Endodermal cell (in vitro differentiated cells): ENCODE data around the gene LIM2. TPM values are rescaled to one million over a fixed set of nuclear protein-coding genes. Genes with fewer than 3 reads are reported as not detected.

Experiments
- DNase-seq: peaks from one replicate; pipeline ENCODE4 v3.0.0-alpha.2; 2017
- H3K27ac ChIP-seq: 2 replicates; pipeline ENCODE4 v1.5.1; 2013; ENCODE audit warnings: mild to moderate bottlenecking, low read depth, low read length, moderate library complexity
- H3K27me3 ChIP-seq: 2 replicates; pipeline ENCODE4 v1.6.1; 2013; ENCODE audit warnings: mild to moderate bottlenecking, low read length, moderate library complexity; ENCODE audit not compliant: insufficient read depth, control insufficient read depth, poor library complexity, severe bottlenecking
- H3K36me3 ChIP-seq: 2 replicates; pipeline ENCODE4 v1.7.0; 2013; ENCODE audit warnings: mild to moderate bottlenecking, low read length, moderate library complexity; ENCODE audit not compliant: control insufficient read depth, insufficient read depth
- H3K4me1 ChIP-seq: one replicate; pipeline ENCODE4 v1.7.0; 2013; ENCODE audit warnings: low read length; ENCODE audit not compliant: control insufficient read depth, insufficient read depth
- H3K4me3 ChIP-seq: 2 replicates; pipeline ENCODE4 v1.5.1; 2013; ENCODE audit warnings: mild to moderate bottlenecking, low read length, moderate library complexity
- H3K9ac ChIP-seq: 2 replicates; pipeline ENCODE4 v1.6.1; 2013; ENCODE audit warnings: mild to moderate bottlenecking, low read length, moderate library complexity; ENCODE audit not compliant: poor library complexity, severe bottlenecking; ENCODE audit errors: extremely low read depth
- H3K9me3 ChIP-seq: 2 replicates; pipeline ENCODE4 v1.6.1; 2013; ENCODE audit warnings: mild to moderate bottlenecking, low read length, moderate library complexity; ENCODE audit not compliant: control insufficient read depth
- H3K27ac Mint-ChIP-seq: 2 replicates; pipeline ENCODE4 v1.8.0; 2020; ENCODE audit warnings: mixed read lengths
- H3K27me3 Mint-ChIP-seq: 2 replicates; pipeline ENCODE4 v1.8.0; 2021; ENCODE audit warnings: mild to moderate bottlenecking, mixed read lengths; ENCODE audit not compliant: insufficient read depth
- H3K36me3 Mint-ChIP-seq: 2 replicates; pipeline ENCODE4 v1.8.0; 2020; ENCODE audit warnings: low read depth, mixed read lengths
- H3K4me1 Mint-ChIP-seq: 2 replicates; pipeline ENCODE4 v1.8.0; 2020; ENCODE audit warnings: mixed read lengths
- H3K4me3 Mint-ChIP-seq: 2 replicates; pipeline ENCODE4 v1.8.0; 2020; ENCODE audit warnings: mild to moderate bottlenecking, moderate library complexity, mixed read lengths
- H3K9me3 Mint-ChIP-seq: 2 replicates; pipeline ENCODE4 v1.8.0; 2020; ENCODE audit warnings: mild to moderate bottlenecking, mixed read lengths
- WGBS, 2 experiments: methylation state at CpG; one replicate each; pipeline versions ENCODE4 v1.1.5 to v1.1.7; 2013; ENCODE audit warnings: missing lambda C conversion rate in 2 of 2, mixed read lengths in 1 of 2; ENCODE audit not compliant: insufficient coverage in 1 of 2, insufficient read length in 1 of 2; 5-methylcytosine and 5-hydroxymethylcytosine counted together
- total RNA-seq, 2 donors: library from RNA; stranded (reverse); fragmentation: NEBNext Ultra II Directional in 1 of 2; extraction: Animal tissue kit (Norgen Biotek cat#: 25700) in 1 of 2; gene quantifications; 2 replicates in 1 of 2; 3 replicates in 1 of 2; pipeline ENCODE4 v1.2.1, GENCODE V29; 2021
- TF ChIP-seq, protein P1 (sequence below): fragments of 200-600 bp; sonication (generic); conservative IDR thresholded peaks from 2 replicates; pipeline ENCODE4 v1.5.0; 2021; ENCODE audit warnings: antibody characterized with exemption, mild to moderate bottlenecking

LIM2 gene
- total RNA-seq, 2 donors from 2014 or later, result not detected

DNA sequence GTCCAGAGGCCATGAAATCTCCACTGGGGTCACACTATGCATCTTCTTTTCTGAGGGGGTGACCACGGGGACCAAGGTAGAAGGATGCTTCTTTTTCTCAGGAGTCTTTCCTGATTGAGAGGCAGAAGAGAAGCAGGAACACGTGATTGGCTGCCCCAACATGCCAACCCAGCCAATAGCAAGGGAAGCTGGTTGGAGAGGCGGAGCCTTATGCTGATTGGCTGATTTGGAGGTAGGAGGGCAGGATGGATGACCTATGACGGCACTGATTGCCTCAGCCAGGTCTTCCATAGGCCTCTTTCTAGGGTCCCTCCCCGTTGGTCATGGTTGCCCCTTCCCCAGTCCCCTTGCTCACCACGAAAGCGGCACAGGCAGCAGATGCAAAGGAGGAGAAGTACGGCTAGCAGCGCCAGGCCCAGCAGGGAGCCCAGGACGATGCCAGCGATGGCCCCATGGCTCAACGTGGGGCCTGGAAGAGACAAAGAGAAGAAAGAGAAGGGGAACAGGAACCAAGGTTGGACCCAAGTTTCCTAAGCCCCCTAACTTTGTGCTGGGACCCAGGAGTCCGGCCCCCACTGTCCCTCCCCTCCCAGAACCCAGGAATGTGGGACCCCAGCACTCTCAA lies 53.8 kb downstream of the LIM2 start:
- WGBS, 2 experiments, result 92 to 94% methylated on average over 7 to 13 of the region's 13 CpGs
- peaks cover 5% of the 10 kb centered on the region for H3K4me1 Mint-ChIP-seq
- peaks cover 51% of the 10 kb centered on the region for H3K36me3 Mint-ChIP-seq
- peak; percentile 79 for DNase-seq
- H3K4me3 ChIP-seq, result no peak overlapping the region
- H3K27ac Mint-ChIP-seq, result no peak overlapping the region
- no peak overlapping the region for H3K9ac ChIP-seq
- TF ChIP-seq, protein P1, sequence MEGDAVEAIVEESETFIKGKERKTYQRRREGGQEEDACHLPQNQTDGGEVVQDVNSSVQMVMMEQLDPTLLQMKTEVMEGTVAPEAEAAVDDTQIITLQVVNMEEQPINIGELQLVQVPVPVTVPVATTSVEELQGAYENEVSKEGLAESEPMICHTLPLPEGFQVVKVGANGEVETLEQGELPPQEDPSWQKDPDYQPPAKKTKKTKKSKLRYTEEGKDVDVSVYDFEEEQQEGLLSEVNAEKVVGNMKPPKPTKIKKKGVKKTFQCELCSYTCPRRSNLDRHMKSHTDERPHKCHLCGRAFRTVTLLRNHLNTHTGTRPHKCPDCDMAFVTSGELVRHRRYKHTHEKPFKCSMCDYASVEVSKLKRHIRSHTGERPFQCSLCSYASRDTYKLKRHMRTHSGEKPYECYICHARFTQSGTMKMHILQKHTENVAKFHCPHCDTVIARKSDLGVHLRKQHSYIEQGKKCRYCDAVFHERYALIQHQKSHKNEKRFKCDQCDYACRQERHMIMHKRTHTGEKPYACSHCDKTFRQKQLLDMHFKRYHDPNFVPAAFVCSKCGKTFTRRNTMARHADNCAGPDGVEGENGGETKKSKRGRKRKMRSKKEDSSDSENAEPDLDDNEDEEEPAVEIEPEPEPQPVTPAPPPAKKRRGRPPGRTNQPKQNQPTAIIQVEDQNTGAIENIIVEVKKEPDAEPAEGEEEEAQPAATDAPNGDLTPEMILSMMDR, result no peak
- peaks cover 3% of the 10 kb centered on the region for H3K9me3 Mint-ChIP-seq
- no peaks in the 10 kb centered on the region for H3K27me3 Mint-ChIP-seq
- H3K36me3 ChIP-seq, result peaks cover 21% of the 10 kb centered on the region
- no peak overlapping the region for H3K27ac ChIP-seq
- no peaks in the 10 kb centered on the region for H3K9me3 ChIP-seq
- H3K27me3 ChIP-seq, result no peaks in the 10 kb centered on the region
- peaks cover 3% of the 10 kb centered on the region for H3K4me1 ChIP-seq
- no peak overlapping the region for H3K4me3 Mint-ChIP-seq

DNA sequence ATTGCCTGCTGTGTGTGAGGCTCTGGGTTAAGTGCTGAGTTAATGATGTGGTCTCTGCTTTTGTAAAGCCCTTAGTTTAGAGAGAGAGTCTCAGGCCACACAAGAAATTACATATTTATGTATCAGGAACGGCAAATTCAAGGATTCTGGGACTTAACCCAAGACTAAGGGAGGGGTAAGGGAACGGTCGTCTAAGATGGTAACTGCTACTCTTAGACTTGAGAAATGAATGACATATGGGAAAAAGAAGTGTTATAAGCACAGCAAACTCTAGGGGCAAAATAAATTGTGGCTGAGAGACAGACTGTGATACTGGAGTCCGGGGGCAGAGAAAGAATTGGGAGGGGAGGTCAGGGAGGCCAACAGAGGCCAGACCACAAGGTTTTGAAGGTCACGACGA lies 56.1 kb downstream of the LIM2 start:
- DNase-seq, result no peak
- Histone ChIP-seq H3K9ac (no peak overlapping the region), H3K27me3 (no peaks in the 10 kb centered on the region), H3K4me1 (no peaks in the 10 kb centered on the region), H3K4me3 (no peak overlapping the region), H3K36me3 (peaks cover 21% of the 10 kb centered on the region), H3K9me3 (no peaks in the 10 kb centered on the region), H3K27ac (no peak overlapping the region)
- Mint-ChIP-seq H3K9me3 (peaks cover 3% of the 10 kb centered on the region), H3K4me1 (peaks cover 2% of the 10 kb centered on the region), H3K27ac (no peak overlapping the region), H3K27me3 (no peaks in the 10 kb centered on the region), H3K4me3 (no peak overlapping the region), H3K36me3 (peaks cover 53% of the 10 kb centered on the region)
- WGBS, 2 experiments, result 96% methylated on average over 6 of the region's 6 CpGs
- TF ChIP-seq, protein P1, result no peak

DNA sequence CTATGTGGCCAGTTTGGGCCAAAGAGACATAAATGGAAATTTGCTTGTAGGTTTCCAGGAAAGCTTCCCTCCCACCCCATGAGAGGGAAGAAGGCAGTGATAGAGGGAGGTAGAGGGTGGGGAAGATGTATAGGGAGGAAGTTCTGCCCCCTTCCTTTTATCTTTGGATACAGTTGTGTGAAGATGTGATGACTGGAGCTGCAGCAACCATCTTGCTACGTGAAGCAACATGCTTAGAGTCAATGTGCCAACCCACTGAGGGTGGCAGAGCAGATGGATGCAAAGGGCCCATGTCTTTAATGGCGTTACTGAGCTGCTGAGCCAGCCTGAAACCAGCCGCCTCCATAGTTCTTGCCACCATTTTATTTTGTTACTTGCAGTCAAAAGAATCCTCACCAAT lies 56.6 kb downstream of the LIM2 start:
- Histone ChIP-seq H3K9ac (no peak overlapping the region), H3K27me3 (no peaks in the 10 kb centered on the region), H3K9me3 (no peaks in the 10 kb centered on the region), H3K4me3 (no peak overlapping the region), H3K27ac (no peak overlapping the region), H3K4me1 (no peaks in the 10 kb centered on the region), H3K36me3 (peaks cover 21% of the 10 kb centered on the region)
- H3K4me1 Mint-ChIP-seq, result peaks cover 2% of the 10 kb centered on the region
- TF ChIP-seq, protein P1, result no peak
- H3K27ac Mint-ChIP-seq, result no peak overlapping the region
- peaks cover 3% of the 10 kb centered on the region for H3K9me3 Mint-ChIP-seq
- H3K36me3 Mint-ChIP-seq, result peaks cover 52% of the 10 kb centered on the region
- no peaks in the 10 kb centered on the region for H3K27me3 Mint-ChIP-seq
- DNase-seq, result no peak
- 78 to 81% methylated on average over 3 of the region's 3 CpGs for WGBS, 2 experiments
- no peak overlapping the region for H3K4me3 Mint-ChIP-seq
